SK-N-SH (cell line): Measurements from ENCODE around the gene CABP4.

Source experiments
- FOXJ3 ChIP-seq: sonication (generic); formaldehyde crosslinking; IDR thresholded peaks from 2 replicates; pipeline ENCODE4 v1.5.1; 2020; ENCODE audit warnings: mild to moderate bottlenecking, missing genetic modification reagents
- IRF3 ChIP-seq: fragments of 150-350 bp; IDR thresholded peaks from 2 replicates; pipeline ENCODE4 v1.6.1; 2016; ENCODE audit warnings: mild to moderate bottlenecking, low read depth, low read length
- NRF1 ChIP-seq: IDR thresholded peaks from 2 replicates; pipeline ENCODE4 v1.6.1; 2012; ENCODE audit warnings: low read depth, mild to moderate bottlenecking, low read length
- POLR2AphosphoS5 ChIP-seq: IDR thresholded peaks from 2 replicates; pipeline ENCODE4 v1.6.1; 2012; ENCODE audit warnings: low read depth, low read length
- RAD21 ChIP-seq: IDR thresholded peaks from 2 replicates; pipeline ENCODE4 v1.6.1; 2012; ENCODE audit warnings: mild to moderate bottlenecking, low read length
- RCOR1 ChIP-seq: fragments of 150-350 bp; IDR thresholded peaks from 2 replicates; pipeline ENCODE4 v1.6.1; 2017; ENCODE audit warnings: antibody characterized with exemption, low read length
- SMC3 ChIP-seq: IDR thresholded peaks from 2 replicates; pipeline ENCODE4 v1.6.1; 2012; ENCODE audit warnings: low read depth, low read length, improper control_type of control experiment
- TAF1 ChIP-seq: IDR thresholded peaks from 2 replicates; pipeline ENCODE4 v1.6.1; 2012; ENCODE audit warnings: low read depth, mild to moderate bottlenecking, low read length, moderate library complexity, borderline replicate concordance
- TF ChIP-seq, protein P1 (sequence below): fragments of 200-600 bp; sonication (generic); IDR thresholded peaks from 2 replicates; pipeline ENCODE4 v1.6.1; 2017; ENCODE audit warnings: antibody characterized with exemption, mild to moderate bottlenecking, moderate library complexity
- TF ChIP-seq, protein P2 (sequence below): IDR thresholded peaks from 2 replicates; pipeline ENCODE4 v1.6.1; 2012; ENCODE audit warnings: mild to moderate bottlenecking, low read depth, low read length, moderate library complexity
- TF ChIP-seq, protein P3 (sequence below): IDR thresholded peaks from 2 replicates; pipeline ENCODE4 v1.4.0; 2012; ENCODE audit warnings: low read depth, borderline replicate concordance

DNA sequence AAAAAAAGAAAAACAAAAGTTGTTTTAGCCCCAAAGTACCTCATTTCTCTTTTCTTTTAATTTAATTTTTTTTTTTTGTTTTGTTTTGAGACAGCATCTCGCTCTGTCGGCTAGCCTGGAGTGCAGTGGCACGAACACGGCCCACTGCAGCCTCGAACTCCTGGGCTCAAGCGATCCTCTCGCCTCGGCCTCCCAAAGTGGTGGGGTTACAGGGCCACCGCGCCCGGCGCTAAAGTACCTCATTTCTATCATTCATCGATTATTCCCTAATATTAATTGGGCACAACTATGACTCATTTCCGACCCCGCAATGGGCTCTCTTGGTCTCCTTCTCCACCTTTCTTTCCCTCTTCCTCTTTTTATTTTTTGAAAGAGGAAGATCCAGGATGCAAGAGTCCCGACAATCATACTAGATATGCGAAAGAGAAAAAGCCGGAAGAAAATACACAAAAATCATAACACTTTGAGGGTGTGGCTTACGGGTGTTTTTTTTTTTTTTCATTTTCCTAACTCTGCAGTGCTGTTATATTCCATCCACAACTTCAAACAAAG, 27.2 kb downstream of the CABP4 start:
- TF ChIP-seq IRF3 (no peak), POLR2AphosphoS5 (no peak), FOXJ3 (no peak), RCOR1 (no peak), SMC3 (no peak), NRF1 (no peak), RAD21 (no peak), TAF1 (no peak)
- TF ChIP-seq, protein P1, sequence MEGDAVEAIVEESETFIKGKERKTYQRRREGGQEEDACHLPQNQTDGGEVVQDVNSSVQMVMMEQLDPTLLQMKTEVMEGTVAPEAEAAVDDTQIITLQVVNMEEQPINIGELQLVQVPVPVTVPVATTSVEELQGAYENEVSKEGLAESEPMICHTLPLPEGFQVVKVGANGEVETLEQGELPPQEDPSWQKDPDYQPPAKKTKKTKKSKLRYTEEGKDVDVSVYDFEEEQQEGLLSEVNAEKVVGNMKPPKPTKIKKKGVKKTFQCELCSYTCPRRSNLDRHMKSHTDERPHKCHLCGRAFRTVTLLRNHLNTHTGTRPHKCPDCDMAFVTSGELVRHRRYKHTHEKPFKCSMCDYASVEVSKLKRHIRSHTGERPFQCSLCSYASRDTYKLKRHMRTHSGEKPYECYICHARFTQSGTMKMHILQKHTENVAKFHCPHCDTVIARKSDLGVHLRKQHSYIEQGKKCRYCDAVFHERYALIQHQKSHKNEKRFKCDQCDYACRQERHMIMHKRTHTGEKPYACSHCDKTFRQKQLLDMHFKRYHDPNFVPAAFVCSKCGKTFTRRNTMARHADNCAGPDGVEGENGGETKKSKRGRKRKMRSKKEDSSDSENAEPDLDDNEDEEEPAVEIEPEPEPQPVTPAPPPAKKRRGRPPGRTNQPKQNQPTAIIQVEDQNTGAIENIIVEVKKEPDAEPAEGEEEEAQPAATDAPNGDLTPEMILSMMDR = no peak
- TF ChIP-seq, protein P2, sequence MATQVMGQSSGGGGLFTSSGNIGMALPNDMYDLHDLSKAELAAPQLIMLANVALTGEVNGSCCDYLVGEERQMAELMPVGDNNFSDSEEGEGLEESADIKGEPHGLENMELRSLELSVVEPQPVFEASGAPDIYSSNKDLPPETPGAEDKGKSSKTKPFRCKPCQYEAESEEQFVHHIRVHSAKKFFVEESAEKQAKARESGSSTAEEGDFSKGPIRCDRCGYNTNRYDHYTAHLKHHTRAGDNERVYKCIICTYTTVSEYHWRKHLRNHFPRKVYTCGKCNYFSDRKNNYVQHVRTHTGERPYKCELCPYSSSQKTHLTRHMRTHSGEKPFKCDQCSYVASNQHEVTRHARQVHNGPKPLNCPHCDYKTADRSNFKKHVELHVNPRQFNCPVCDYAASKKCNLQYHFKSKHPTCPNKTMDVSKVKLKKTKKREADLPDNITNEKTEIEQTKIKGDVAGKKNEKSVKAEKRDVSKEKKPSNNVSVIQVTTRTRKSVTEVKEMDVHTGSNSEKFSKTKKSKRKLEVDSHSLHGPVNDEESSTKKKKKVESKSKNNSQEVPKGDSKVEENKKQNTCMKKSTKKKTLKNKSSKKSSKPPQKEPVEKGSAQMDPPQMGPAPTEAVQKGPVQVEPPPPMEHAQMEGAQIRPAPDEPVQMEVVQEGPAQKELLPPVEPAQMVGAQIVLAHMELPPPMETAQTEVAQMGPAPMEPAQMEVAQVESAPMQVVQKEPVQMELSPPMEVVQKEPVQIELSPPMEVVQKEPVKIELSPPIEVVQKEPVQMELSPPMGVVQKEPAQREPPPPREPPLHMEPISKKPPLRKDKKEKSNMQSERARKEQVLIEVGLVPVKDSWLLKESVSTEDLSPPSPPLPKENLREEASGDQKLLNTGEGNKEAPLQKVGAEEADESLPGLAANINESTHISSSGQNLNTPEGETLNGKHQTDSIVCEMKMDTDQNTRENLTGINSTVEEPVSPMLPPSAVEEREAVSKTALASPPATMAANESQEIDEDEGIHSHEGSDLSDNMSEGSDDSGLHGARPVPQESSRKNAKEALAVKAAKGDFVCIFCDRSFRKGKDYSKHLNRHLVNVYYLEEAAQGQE = no peak
- TF ChIP-seq, protein P3, sequence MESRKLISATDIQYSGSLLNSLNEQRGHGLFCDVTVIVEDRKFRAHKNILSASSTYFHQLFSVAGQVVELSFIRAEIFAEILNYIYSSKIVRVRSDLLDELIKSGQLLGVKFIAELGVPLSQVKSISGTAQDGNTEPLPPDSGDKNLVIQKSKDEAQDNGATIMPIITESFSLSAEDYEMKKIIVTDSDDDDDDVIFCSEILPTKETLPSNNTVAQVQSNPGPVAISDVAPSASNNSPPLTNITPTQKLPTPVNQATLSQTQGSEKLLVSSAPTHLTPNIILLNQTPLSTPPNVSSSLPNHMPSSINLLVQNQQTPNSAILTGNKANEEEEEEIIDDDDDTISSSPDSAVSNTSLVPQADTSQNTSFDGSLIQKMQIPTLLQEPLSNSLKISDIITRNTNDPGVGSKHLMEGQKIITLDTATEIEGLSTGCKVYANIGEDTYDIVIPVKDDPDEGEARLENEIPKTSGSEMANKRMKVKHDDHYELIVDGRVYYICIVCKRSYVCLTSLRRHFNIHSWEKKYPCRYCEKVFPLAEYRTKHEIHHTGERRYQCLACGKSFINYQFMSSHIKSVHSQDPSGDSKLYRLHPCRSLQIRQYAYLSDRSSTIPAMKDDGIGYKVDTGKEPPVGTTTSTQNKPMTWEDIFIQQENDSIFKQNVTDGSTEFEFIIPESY = no peak
